Prostate gland (tissue), 2 donors: ENCODE data around the gene TAF7. TPM values are rescaled to one million over a fixed set of nuclear protein-coding genes. Genes with fewer than 3 reads are reported as not detected.
"Not testable (repeated sequence)": the region's sequence is repeated elsewhere in the genome, so short reads cannot be mapped to it uniquely, and the experiment has no call there.

Source experiments
- DNase-seq: peaks from one replicate; pipeline ENCODE4 v3.0.0-alpha.2; 2019; ENCODE audit warnings: low spot score
- H3K27ac ChIP-seq, 2 donors: fragments of 200-600 bp; sonication (generic); 2 replicates each; pipeline ENCODE4 v1.5.1; 2017 to 2019
- H3K27me3 ChIP-seq: fragments of 200-600 bp; sonication (generic); replicated peaks from 2 replicates; pipeline ENCODE4 v1.5.1; 2019; ENCODE audit not compliant: insufficient read depth
- H3K36me3 ChIP-seq, 2 donors: fragments of 200-600 bp; sonication (generic); 1 replicate in 1 of 2; 2 replicates in 1 of 2; pipeline versions ENCODE4 v1.5.1 to v1.8.1; 2017 to 2019
- H3K4me1 ChIP-seq: fragments of 200-600 bp; sonication (generic); replicated peaks from 2 replicates; pipeline ENCODE4 v1.5.1; 2019
- H3K4me3 ChIP-seq, 2 donors: fragments of 200-600 bp; sonication (generic); 2 replicates each; pipeline ENCODE4 v1.5.1; 2017 to 2019
- H3K9me3 ChIP-seq: fragments of 200-600 bp; sonication (generic); 2 replicates; pipeline ENCODE4 v1.5.1; 2017
- CTCF ChIP-seq, 4 experiments: fragments of 200-600 bp in 2 of 4; fragments of 450-650 bp in 2 of 4; sonication (generic) in 2 of 4; IDR thresholded peaks; 1 replicate in 3 of 4; 2 replicates in 1 of 4; pipeline ENCODE4 v1.5.1; 2016 to 2019; ENCODE audit warnings: antibody characterized with exemption in 4 of 4, mild to moderate bottlenecking in 2 of 4, moderate library complexity in 2 of 4
- POLR2A ChIP-seq: fragments of 450-650 bp; IDR thresholded peaks from one replicate; pipeline ENCODE4 v1.6.1; 2016; ENCODE audit warnings: antibody characterized with exemption, mild to moderate bottlenecking
- POLR2AphosphoS5 ChIP-seq: sonication (generic); formaldehyde crosslinking; IDR thresholded peaks from one replicate; pipeline ENCODE4 v1.6.1; 2017; ENCODE audit warnings: antibody characterized with exemption
- WGBS: methylation state at CpG from one replicate; pipeline ENCODE4 v1.1.5; 2018; 5-methylcytosine and 5-hydroxymethylcytosine counted together
- intact Hi-C: fragments of 100-400 bp; cut with DNase I; formaldehyde crosslinking; loops from one replicate; pipeline ENCODE4 v1.14.2; 2022
- total RNA-seq, 2 donors: library from RNA; depleted of rRNA; stranded (reverse); fragments of >200 nt; gene quantifications; one replicate each; pipeline ENCODE4 v1.1.0, GENCODE V29; 2016

The TAF7 gene
- total RNA-seq, 2 donors from 2014 or later, result 59.3 to 85.9 TPM

- Histone ChIP-seq H3K36me3 (no peaks in the 10 kb centered on the region), H3K4me3 (no peak within 1 kb of the TSS), H3K9me3 (no peaks in the 10 kb centered on the region), H3K27me3 (peaks cover 3% of the 10 kb centered on the region), H3K4me1 (no peaks in the 10 kb centered on the region), H3K27ac (no peak within 1 kb of the TSS)
- no peak for DNase-seq
- 18% methylated on average over 29 of the region's 29 CpGs for WGBS
- TF ChIP-seq POLR2AphosphoS5 (no peak), CTCF (IDR thresholded peaks at IDR 0.05) (peak in 1 of 4 experiments; percentile 32)
- intact Hi-C loops, result no loop called here
Observed at GRCh38 chr5:141354900-141355469, 34.4 kb upstream of the TAF7 start, which contains the start of gene PCDHGA4. Gene PCDHGA4 (plus strand): TSS chr5:141355021. CDS start chr5:141355108, 87 bp downstream.

- no peak overlapping the region for H3K27ac ChIP-seq
- WGBS, result 26% methylated on average over 22 of the region's 36 CpGs
- H3K36me3 ChIP-seq, result no peaks in the 10 kb centered on the region
- no peaks in the 10 kb centered on the region for H3K4me1 ChIP-seq
- TF ChIP-seq POLR2AphosphoS5 (no peak), POLR2A (no peak), CTCF (IDR thresholded peaks at IDR 0.05) (no peak)
- H3K4me3 ChIP-seq, result no peak overlapping the region
- no peaks in the 10 kb centered on the region for H3K9me3 ChIP-seq
- intact Hi-C loops, result no loop called here
- peaks cover 3% of the 10 kb centered on the region for H3K27me3 ChIP-seq
- DNase-seq, result no peak
Observed at GRCh38 chr5:141351591-141351990, 31.0 kb upstream of the TAF7 start.

- 20% methylated on average over 29 of the region's 29 CpGs for WGBS
- H3K36me3 ChIP-seq, result no peaks in the 10 kb centered on the region
- peak within 1 kb of the TSS in 1 of 2 donors; percentile 2 for H3K4me3 ChIP-seq
- TF ChIP-seq CTCF (IDR thresholded peaks at IDR 0.05) (peak in 2 of 4 experiments; percentile 16 to 29), POLR2AphosphoS5 (no peak)
- intact Hi-C loops, result no loop called here
- peaks cover 3% of the 10 kb centered on the region for H3K27me3 ChIP-seq
- H3K27ac ChIP-seq, result no peak within 1 kb of the TSS
- no peaks in the 10 kb centered on the region for H3K4me1 ChIP-seq
- H3K9me3 ChIP-seq, result no peaks in the 10 kb centered on the region
- DNase-seq, result no peak
Observed at GRCh38 chr5:141349917-141350619, 29.5 kb upstream of the TAF7 start, which contains the start of gene PCDHGB1. Gene PCDHGB1 (plus strand): TSS chr5:141350099. CDS start chr5:141350261, 162 bp downstream.

GRCh38 chr5:141346017-141346416, 25.4 kb upstream of the TAF7 start:
- H3K36me3 ChIP-seq, H3K4me1 ChIP-seq, H3K4me3 ChIP-seq, intact Hi-C loops, H3K27me3 ChIP-seq, DNase-seq, H3K9me3 ChIP-seq, H3K27ac ChIP-seq: not testable (repeated sequence)
- WGBS, result 31% methylated on average over 29 of the region's 35 CpGs

- H3K4me1 ChIP-seq, result no peaks in the 10 kb centered on the region
- TF ChIP-seq CTCF (IDR thresholded peaks at IDR 0.05) (no peak), POLR2AphosphoS5 (no peak), POLR2A (no peak)
- no peak overlapping the region for H3K27ac ChIP-seq
- no peak overlapping the region for H3K4me3 ChIP-seq
- intact Hi-C loops, result no loop called here
- DNase-seq, result no peak
- H3K9me3 ChIP-seq, result no peaks in the 10 kb centered on the region
- peaks cover 3% of the 10 kb centered on the region for H3K27me3 ChIP-seq
- H3K36me3 ChIP-seq, result no peaks in the 10 kb centered on the region
- WGBS, result 25% methylated on average over 20 of the region's 20 CpGs
Observed at GRCh38 chr5:141345327-141345726, 24.7 kb upstream of the TAF7 start.
